Spleen (tissue), 11 donors: ENCODE data around the gene CPAMD8. TPM values are rescaled to one million over a fixed set of nuclear protein-coding genes. Genes with fewer than 3 reads are reported as not detected.
A peak's percentile ranks its signal among the peaks of the same experiment; 100 is the strongest.

Source experiments
- DNase-seq: peaks from one replicate; pipeline ENCODE4 v3.0.0-alpha.2; 2020
- H3K27ac ChIP-seq, 8 donors: fragments of 200-600 bp; sonication (generic) in 7 of 8; 1 replicate in 4 of 8; 2 replicates in 4 of 8; pipeline versions ENCODE4 v1.5.0 to v1.8.0; 2016 to 2021; ENCODE audit warnings: inconsistent platforms in 4 of 8, mild to moderate bottlenecking in 4 of 8, moderate library complexity in 1 of 8
- H3K27me3 ChIP-seq, 7 donors: fragments of 200-600 bp; sonication (generic) in 6 of 7; replicated peaks in 1 of 7; 1 replicate in 4 of 7; 2 replicates in 3 of 7; pipeline versions ENCODE4 v1.5.0 to v1.8.0; 2016 to 2021; ENCODE audit warnings: inconsistent platforms in 3 of 7, mild to moderate bottlenecking in 1 of 7
- H3K36me3 ChIP-seq, 6 donors: fragments of 200-600 bp; sonication (generic) in 5 of 6; 1 replicate in 4 of 6; 2 replicates in 2 of 6; pipeline versions ENCODE4 v1.5.0 to v1.8.0; 2016 to 2021; ENCODE audit warnings: inconsistent platforms in 2 of 6
- H3K4me1 ChIP-seq, 6 donors: fragments of 200-600 bp; sonication (generic) in 5 of 6; 1 replicate in 3 of 6; 2 replicates in 3 of 6; pipeline versions ENCODE4 v1.5.0 to v1.8.0; 2016 to 2021; ENCODE audit warnings: inconsistent platforms in 3 of 6
- H3K4me3 ChIP-seq, 8 donors: fragments of 200-600 bp; sonication (generic) in 7 of 8; 1 replicate in 4 of 8; 2 replicates in 4 of 8; pipeline versions ENCODE4 v1.5.0 to v1.8.0; 2016 to 2021; ENCODE audit warnings: inconsistent platforms in 4 of 8, mild to moderate bottlenecking in 4 of 8, moderate library complexity in 2 of 8
- H3K9me3 ChIP-seq, 8 donors: fragments of 200-600 bp; sonication (generic) in 7 of 8; 1 replicate in 4 of 8; 2 replicates in 4 of 8; pipeline versions ENCODE4 v1.5.0 to v1.8.0; 2016 to 2021; ENCODE audit warnings: inconsistent platforms in 4 of 8
- CTCF ChIP-seq, 11 experiments: fragments of 200-600 bp in 7 of 11; fragments of 450-650 bp in 4 of 11; sonication (generic) in 4 of 11; IDR thresholded peaks in 8 of 11; conservative IDR thresholded peaks in 3 of 11; 1 replicate in 7 of 11; 2 replicates in 4 of 11; pipeline versions ENCODE4 v1.4.0 to v1.8.0; 2016 to 2021; ENCODE audit warnings: antibody characterized with exemption in 11 of 11, inconsistent platforms in 4 of 11, mild to moderate bottlenecking in 1 of 11
- POLR2A ChIP-seq, 3 donors: fragments of 450-650 bp; IDR thresholded peaks; one replicate each; pipeline ENCODE4 v1.5.1; 2017; ENCODE audit warnings: antibody characterized with exemption in 3 of 3, mild to moderate bottlenecking in 1 of 3
- POLR2AphosphoS5 ChIP-seq, 3 donors: sonication (generic); formaldehyde crosslinking; IDR thresholded peaks; one replicate each; pipeline ENCODE4 v1.5.1; 2017; ENCODE audit warnings: antibody characterized with exemption in 3 of 3
- WGBS, 5 donors: extraction: QIAGEN DNeasy Blood & Tissue Kit in 3 of 5; methylation state at CpG; one replicate each; pipeline versions ENCODE4 v1.1.5 to v1.1.7; 2013 to 2018; 5-methylcytosine and 5-hydroxymethylcytosine counted together
- intact Hi-C: fragments of 100-400 bp; cut with DNase I; formaldehyde crosslinking; loops from one replicate; pipeline ENCODE4 v1.15.0; 2023; ENCODE audit warnings: low total_unique reads
- polyA plus RNA-seq, 3 donors: library from polyadenylated mRNA; stranded (reverse); fragments of 200-250 nt; gene quantifications; one replicate each; pipeline ENCODE4 v1.2.1, GENCODE V29; 2013
- total RNA-seq, 7 donors: library from RNA; depleted of rRNA in 3 of 7; stranded (reverse); fragments of >200 nt in 3 of 7; fragmentation: NEBNext Ultra II Directional in 4 of 7; extraction: Animal tissue kit (Norgen Biotek cat#: 25700) in 4 of 7; gene quantifications; one replicate each; pipeline versions ENCODE4 v1.1.0 to v1.2.1, GENCODE V29; 2016 to 2021
- donor health status: healthy with polysubstance abuse.
- donor health status: DM: no; HTN: no; CAD: no; lungs with moderate emphysema.
- donor health status: DM: no; HTN: no; CAD: no.
- donor health status: Bipolar disorder and iron deficiency.
- donor health status: healthy.
- donor health status: DM: no; HTN: no; CAD: no.
- donor health status: DM: yes; HTN: yes; CAD: no.

CPAMD8 gene
- total and polyA plus RNA-seq, 10 donors, result 2.1 to 18.7 (median 8.5) TPM

GRCh38 chr19:17022738-17023137, 3.9 kb downstream of the CPAMD8 start:
- DNase-seq, result no peak
- no peak for TF ChIP-seq POLR2A (IDR thresholded peaks at IDR 0.05)
- no peak for TF ChIP-seq POLR2AphosphoS5 (IDR thresholded peaks at IDR 0.05)
- no peak for TF ChIP-seq CTCF (IDR thresholded peaks at IDR 0.05 in 8 of 11, conservative IDR thresholded peaks at IDR 0.05 in 3 of 11)
- Histone ChIP-seq H3K4me1 (peaks cover 4 to 35% (median 12%) of the 10 kb centered on the region in 6 donors), H3K9me3 (peaks cover 2 to 35% (median 20%) of the 10 kb centered on the region in 8 donors), H3K4me3 (no peak overlapping the region), H3K27me3 (peaks cover 0 to 43% (median 31%) of the 10 kb centered on the region in 7 donors), H3K27ac (peak overlapping the region in 1 of 8 donors; percentile 22), H3K36me3 (no peaks in the 10 kb centered on the region)
- intact Hi-C loops, result no loop called here
- 80 to 94% (median 92%) methylated on average over 7 of the region's 7 CpGs for WGBS, 5 donors

- intact Hi-C loops, result no loop called here
- Histone ChIP-seq H3K27ac (peak overlapping the region in 3 of 8 donors; percentile 18 to 33 (median 22)), H3K4me1 (peaks cover 4 to 31% (median 12%) of the 10 kb centered on the region in 6 donors), H3K4me3 (no peak overlapping the region), H3K36me3 (no peaks in the 10 kb centered on the region), H3K27me3 (peaks cover 0 to 35% (median 24%) of the 10 kb centered on the region in 7 donors), H3K9me3 (peaks cover 2 to 35% (median 20%) of the 10 kb centered on the region in 8 donors)
- no peak for DNase-seq
- no peak for TF ChIP-seq POLR2AphosphoS5 (IDR thresholded peaks at IDR 0.05)
- TF ChIP-seq POLR2A (IDR thresholded peaks at IDR 0.05), result no peak
- no peak for TF ChIP-seq CTCF (IDR thresholded peaks at IDR 0.05 in 8 of 11, conservative IDR thresholded peaks at IDR 0.05 in 3 of 11)
- WGBS, 5 donors, result 48 to 86% (median 60%) methylated on average over 11 to 12 of the region's 12 CpGs
Measured at GRCh38 chr19:17021793-17022590, 4.6 kb downstream of the CPAMD8 start.

- H3K27ac ChIP-seq, result no peak overlapping the region
- no peaks in the 10 kb centered on the region for H3K36me3 ChIP-seq
- TF ChIP-seq POLR2A (IDR thresholded peaks at IDR 0.05) (no peak), POLR2AphosphoS5 (IDR thresholded peaks at IDR 0.05) (no peak), CTCF (IDR thresholded peaks at IDR 0.05 in 8 of 11, conservative IDR thresholded peaks at IDR 0.05 in 3 of 11) (no peak)
Measured at GRCh38 chr19:17021328-17021727, 5.3 kb downstream of the CPAMD8 start.

GRCh38 chr19:17020823-17021222, 5.8 kb downstream of the CPAMD8 start:
- WGBS, 5 donors, result 65 to 89% (median 77%) methylated on average over 2 of the region's 2 CpGs
- DNase-seq, result no peak
- peaks cover 2 to 21% (median 6%) of the 10 kb centered on the region in 6 donors for H3K4me1 ChIP-seq
- peaks cover 2 to 35% (median 20%) of the 10 kb centered on the region in 8 donors for H3K9me3 ChIP-seq
- H3K36me3 ChIP-seq, result no peaks in the 10 kb centered on the region
- intact Hi-C loops, result no loop called here
- no peak overlapping the region for H3K4me3 ChIP-seq
- TF ChIP-seq POLR2AphosphoS5 (IDR thresholded peaks at IDR 0.05), result no peak
- TF ChIP-seq POLR2A (IDR thresholded peaks at IDR 0.05), result no peak
- no peak for TF ChIP-seq CTCF (IDR thresholded peaks at IDR 0.05 in 8 of 11, conservative IDR thresholded peaks at IDR 0.05 in 3 of 11)
- H3K27me3 ChIP-seq, result peaks cover 0 to 24% (median 12%) of the 10 kb centered on the region in 7 donors
- H3K27ac ChIP-seq, result peak overlapping the region in 1 of 8 donors; percentile 5

More at GRCh38 chr19:17021328-17021727, 5.3 kb downstream of the CPAMD8 start:
- 76 to 100% (median 100%) methylated on average over 1 of the region's 1 CpG for WGBS, 5 donors
- intact Hi-C loops, result no loop called here
- Histone ChIP-seq H3K27me3 (peaks cover 0 to 29% (median 17%) of the 10 kb centered on the region in 7 donors), H3K4me1 (peaks cover 4 to 26% (median 11%) of the 10 kb centered on the region in 6 donors), H3K4me3 (no peak overlapping the region), H3K9me3 (peaks cover 2 to 35% (median 20%) of the 10 kb centered on the region in 8 donors)
- DNase-seq, result no peak
